HG03439 (cell line): ENCODE measurements around the gene CLOCK.
A peak's percentile ranks its signal among the peaks of the same experiment; 100 is the strongest.

Source experiments
- ATAC-seq: cut with Tn5 transposase; IDR thresholded peaks from one replicate; pipeline ENCODE4 v1.9.1; 2021; ENCODE audit warnings: mild to moderate bottlenecking, moderate library complexity; ENCODE audit not compliant: unreplicated experiment

Gene CLOCK

GRCh38 chr4:55386073-55386472 is 160.6 kb downstream of the CLOCK start:
- ATAC-seq = peak; percentile 75

GRCh38 chr4:55385201-55385649 is 161.5 kb downstream of the CLOCK start:
- no peak for ATAC-seq

DNA sequence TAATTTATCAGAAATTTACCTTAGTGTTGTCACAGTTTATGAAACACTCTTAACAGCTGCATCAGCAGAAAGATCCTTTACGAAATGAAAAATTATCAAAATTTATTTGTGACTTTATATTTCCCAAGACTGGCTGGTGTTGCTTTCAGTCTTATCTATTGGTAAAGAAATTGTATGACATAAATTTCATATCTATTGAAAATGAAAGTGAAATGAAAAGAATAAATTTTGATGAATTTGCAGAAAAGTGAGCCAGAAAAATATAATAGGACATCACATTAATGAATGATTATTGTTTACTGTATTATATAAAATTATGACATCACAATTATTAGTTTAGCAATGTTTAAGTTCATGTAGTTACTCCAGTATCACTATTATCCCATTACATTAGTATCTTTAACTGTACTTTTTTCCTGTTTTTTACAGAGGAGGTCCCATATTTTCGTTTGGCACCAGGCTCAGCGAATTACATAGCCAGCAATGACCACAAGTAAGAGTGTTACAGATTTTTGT is 164.2 kb downstream of the CLOCK start:
- no peak for ATAC-seq

DNA sequence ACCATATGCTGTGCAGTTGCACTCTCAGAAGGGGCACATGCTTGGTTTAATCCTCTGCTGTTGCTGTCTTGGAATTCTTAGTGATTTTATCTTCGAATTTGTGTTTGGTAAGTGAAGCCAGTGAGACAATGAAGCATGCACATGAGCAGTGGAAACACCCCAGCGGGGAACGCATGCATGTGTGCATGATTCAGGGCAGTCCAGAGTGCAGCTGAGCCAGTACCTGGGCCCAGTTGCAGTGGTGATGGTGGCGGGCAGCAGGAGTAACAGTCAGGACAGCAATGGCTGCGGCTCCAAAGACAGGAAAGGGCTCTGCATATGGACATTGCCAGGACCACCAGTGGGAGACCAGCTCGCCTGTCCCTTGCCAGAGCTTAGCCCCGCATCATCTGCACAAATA is 165.2 kb downstream of the CLOCK start:
- ATAC-seq = no peak

- no peak for ATAC-seq
These were observed 166.1 kb downstream of the CLOCK start for GRCh38 chr4:55380576-55380975.

DNA sequence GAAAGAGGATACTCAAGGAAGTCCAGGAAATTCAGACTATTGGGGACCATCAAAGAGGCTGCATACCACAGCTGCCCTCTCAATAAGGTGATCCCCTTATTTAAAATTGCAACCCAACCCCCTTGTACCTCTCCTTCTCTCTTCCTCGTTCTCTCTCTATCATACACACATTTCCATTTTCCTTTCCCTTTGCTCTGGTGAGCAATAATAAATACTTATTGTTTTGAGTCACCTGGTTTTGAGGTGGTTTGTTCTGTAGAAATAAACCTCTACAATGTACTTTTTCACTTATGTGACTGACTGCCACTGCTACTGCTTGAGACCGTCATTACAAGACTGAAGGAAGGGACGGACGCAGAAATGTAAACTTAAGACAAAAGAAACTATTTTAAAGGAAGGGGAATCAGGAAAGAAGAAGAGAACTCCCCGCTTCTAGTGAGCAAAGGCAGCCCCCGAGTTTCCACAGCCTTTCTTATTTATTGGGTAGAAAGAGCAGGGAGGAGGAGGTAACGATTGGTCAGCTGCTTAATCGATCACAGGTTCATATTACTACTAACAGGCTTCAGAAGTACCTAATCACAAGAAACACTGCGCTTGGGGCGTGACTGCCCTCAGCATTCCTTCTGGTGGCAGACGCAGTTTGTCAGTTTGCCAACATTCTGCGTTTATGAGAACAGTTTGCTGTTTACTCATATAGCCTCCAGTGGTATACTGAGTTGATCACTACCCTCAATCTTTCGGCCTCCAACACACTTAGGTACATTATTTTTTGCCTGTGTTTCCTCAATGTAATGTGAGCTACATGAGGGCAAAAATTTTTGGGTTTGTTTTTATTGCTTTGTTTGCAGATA is 167.9 kb downstream of the CLOCK start:
- no peak for ATAC-seq
